Measurements from ENCODE around the gene TMEM163.

- TF ChIP-seq CTCF (IDR thresholded peaks at IDR 0.05; ENCODE audit: low read length) (no peak), EZH2 (IDR thresholded peaks at IDR 0.05; ENCODE audit: borderline replicate concordance, low read length) (no peak)
Measured at GRCh38 chr2:134682726-134683125, 36.1 kb downstream of the TMEM163 start.

Data from OCI-LY1 (cell line).